ENCODE results near the gene SPRYD3.
"Not testable (repeated sequence)": the region's sequence is repeated elsewhere in the genome, so short reads cannot be mapped to it uniquely, and the experiment has no call there.

The SPRYD3 gene

DNA sequence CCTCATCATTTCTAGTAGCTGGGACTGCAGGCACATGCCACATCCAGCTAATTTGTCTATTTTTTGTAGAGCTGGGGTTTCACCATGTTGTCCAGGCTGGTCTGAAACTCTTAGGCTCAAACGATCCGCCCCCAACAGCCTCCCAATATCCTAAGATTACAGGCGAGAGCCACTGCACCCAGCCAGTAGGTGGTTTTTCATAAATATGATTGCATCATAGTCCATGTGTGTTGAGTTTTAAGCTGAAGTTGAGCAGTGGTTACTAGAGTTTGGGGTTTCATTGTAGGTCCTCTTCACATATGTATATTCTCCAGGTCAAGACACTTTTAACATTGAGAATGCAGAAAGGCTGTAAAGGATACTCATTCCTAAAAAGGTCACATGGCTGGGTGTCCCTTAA lies 42.4 kb downstream of the SPRYD3 start:
- DNase-seq = no peak
- no peak for TF ChIP-seq POLR2A (IDR thresholded peaks at IDR 0.05; ENCODE audit: low read length)
- TF ChIP-seq GATA1 (IDR thresholded peaks at IDR 0.05; ENCODE audit: low read depth, low read length) = no peak

GRCh38 chr12:53034459-53034858 lies 44.7 kb downstream of the SPRYD3 start:
- no peak for DNase-seq
- no peak for TF ChIP-seq GATA1 (IDR thresholded peaks at IDR 0.05; ENCODE audit: low read depth, low read length)
- TF ChIP-seq POLR2A (IDR thresholded peaks at IDR 0.05; ENCODE audit: low read length) = no peak

DNA sequence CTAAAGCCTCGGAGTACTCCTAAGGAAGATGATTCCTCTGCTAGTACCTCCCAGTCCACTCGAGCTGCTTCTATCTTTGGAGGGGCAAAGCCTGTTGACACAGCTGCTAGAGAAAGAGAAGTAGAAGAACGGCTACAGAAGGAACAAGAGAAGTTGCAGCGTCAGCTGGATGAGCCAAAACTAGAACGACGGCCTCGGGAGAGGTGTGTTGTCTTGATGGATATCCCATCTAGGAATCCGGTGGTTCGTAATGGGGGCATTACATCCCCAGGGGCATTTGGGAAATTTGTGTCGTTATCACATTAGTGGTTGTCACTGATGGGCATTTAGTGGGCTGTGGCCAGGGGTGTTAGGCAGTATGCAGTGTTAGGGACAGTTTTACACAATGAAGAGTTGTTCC lies 45.4 kb downstream of the SPRYD3 start:
- not testable (repeated sequence) for DNase-seq

- DNase-seq = no peak
- TF ChIP-seq POLR2A (IDR thresholded peaks at IDR 0.05; ENCODE audit: low read length) (no peak), GATA1 (IDR thresholded peaks at IDR 0.05; ENCODE audit: low read depth, low read length) (no peak)
Observed at GRCh38 chr12:53031616-53032015, 47.6 kb downstream of the SPRYD3 start.

DNA sequence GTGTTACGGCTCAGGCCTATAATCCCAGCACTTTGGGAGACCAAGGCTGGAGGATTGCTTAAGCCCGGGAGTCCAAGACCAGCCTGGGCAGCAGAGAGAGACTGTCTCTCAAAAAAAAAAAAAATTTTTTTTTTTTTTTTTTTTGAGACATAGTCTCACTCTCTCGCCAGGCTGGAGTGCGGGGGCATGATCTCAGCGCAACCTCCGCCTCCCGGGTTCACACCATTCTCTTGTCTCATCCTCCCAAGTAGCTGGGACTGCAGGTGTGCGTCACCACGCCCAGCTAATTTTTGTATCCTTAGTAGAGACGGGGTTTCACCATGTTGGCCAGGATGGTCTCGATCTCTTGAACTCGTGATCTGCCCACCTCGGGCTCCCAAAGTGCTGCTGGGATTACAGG lies 52.2 kb downstream of the SPRYD3 start:
- not testable (repeated sequence) for DNase-seq

- TF ChIP-seq GATA1 (IDR thresholded peaks at IDR 0.05; ENCODE audit: low read depth, low read length) = no peak
- TF ChIP-seq POLR2A (IDR thresholded peaks at IDR 0.05; ENCODE audit: low read length) = no peak
- DNase-seq = no peak
Observed at GRCh38 chr12:53025250-53025649, 53.9 kb downstream of the SPRYD3 start.

DNA sequence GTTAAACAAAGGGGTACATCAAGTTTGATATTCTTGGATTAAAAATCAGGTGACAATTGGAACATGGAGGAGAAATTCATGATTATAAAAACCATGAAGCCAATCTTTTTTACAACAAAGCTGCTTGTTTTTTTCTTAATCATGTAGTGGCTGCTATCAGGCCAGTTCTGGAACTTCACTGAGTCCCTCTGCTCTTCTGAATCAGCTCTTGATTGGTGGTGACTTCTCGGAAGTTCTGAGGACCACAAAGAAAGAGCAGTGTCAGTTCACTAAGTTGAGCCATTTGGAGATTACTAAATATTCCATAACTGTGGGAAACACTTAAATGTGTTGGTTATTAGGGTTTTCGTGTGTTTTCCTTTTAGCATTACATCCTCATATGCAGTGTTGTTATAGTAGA lies 64.5 kb downstream of the SPRYD3 start:
- TF ChIP-seq POLR2A (IDR thresholded peaks at IDR 0.05; ENCODE audit: low read length) = no peak
- no peak for TF ChIP-seq GATA1 (IDR thresholded peaks at IDR 0.05; ENCODE audit: low read depth, low read length)
- no peak for DNase-seq
